Keratinocyte (primary cell): ENCODE measurements around the gene MIPOL1. TPM values are rescaled to one million over a fixed set of nuclear protein-coding genes. Genes with fewer than 3 reads are reported as not detected.

ENCODE experiments used
- DNase-seq: peaks from one replicate; pipeline ENCODE4 v3.0.0-alpha.2; 2011; ENCODE audit warnings: low read depth, missing footprints, low spot score
- FAIRE-seq: peaks from 2 replicates; lab custom pipeline; 2011; peaks lifted over from hg19 to GRCh38; lab: Jason Lieb, UNC
- H2AFZ ChIP-seq: 2 replicates; pipeline ENCODE4 v1.6.0; 2012; ENCODE audit warnings: low read length, control low read depth, inconsistent platforms; ENCODE audit not compliant: control insufficient read depth
- H3K27ac ChIP-seq: 2 replicates; pipeline ENCODE4 v1.5.1; 2011; ENCODE audit warnings: low read length; ENCODE audit not compliant: control insufficient read depth, insufficient read depth
- H3K27me3 ChIP-seq: 3 replicates; pipeline ENCODE4 v1.6.0; 2011; ENCODE audit warnings: low read length; ENCODE audit not compliant: control insufficient read depth, insufficient read depth; ENCODE audit errors: extremely low read depth
- H3K36me3 ChIP-seq, 2 experiments: 2 replicates in 1 of 2; 3 replicates in 1 of 2; pipeline ENCODE4 v1.5.1; 2011; ENCODE audit warnings: low read length in 2 of 2, mild to moderate bottlenecking in 1 of 2; ENCODE audit not compliant: control insufficient read depth in 2 of 2, insufficient read depth in 2 of 2; ENCODE audit errors: extremely low read depth in 1 of 2
- H3K4me1 ChIP-seq: 3 replicates; pipeline ENCODE4 v1.5.1; 2011; ENCODE audit warnings: low read length; ENCODE audit not compliant: control insufficient read depth, insufficient read depth; ENCODE audit errors: extremely low read depth
- H3K4me2 ChIP-seq: 3 replicates; pipeline ENCODE4 v1.6.0; 2011; ENCODE audit warnings: low read depth, low read length; ENCODE audit not compliant: control insufficient read depth, insufficient read depth; ENCODE audit errors: extremely low read depth
- H3K4me3 ChIP-seq, 3 experiments: fragments of 200-600 bp in 1 of 3; sonication (generic) in 1 of 3; 2 replicates in 2 of 3; 3 replicates in 1 of 3; pipeline ENCODE4 v1.5.1; 2011 to 2016; ENCODE audit warnings: low read length in 3 of 3, mild to moderate bottlenecking in 3 of 3, control low read depth in 2 of 3, inconsistent platforms in 1 of 3, low read depth in 1 of 3, mixed read lengths in 1 of 3, mixed run types in 1 of 3, moderate library complexity in 1 of 3; ENCODE audit not compliant: control insufficient read depth in 2 of 3, insufficient read depth in 2 of 3; ENCODE audit errors: extremely low read depth in 1 of 3
- H3K79me2 ChIP-seq: 2 replicates; pipeline ENCODE4 v1.6.0; 2012; ENCODE audit warnings: low read length; ENCODE audit not compliant: control insufficient read depth, insufficient read depth
- H3K9ac ChIP-seq: 3 replicates; pipeline ENCODE4 v1.6.0; 2011; ENCODE audit warnings: low read length; ENCODE audit not compliant: control insufficient read depth, insufficient read depth; ENCODE audit errors: extremely low read depth
- H3K9me1 ChIP-seq: 3 replicates; pipeline ENCODE4 v1.6.0; 2011; ENCODE audit warnings: low read length; ENCODE audit not compliant: control insufficient read depth, insufficient read depth; ENCODE audit errors: extremely low read depth
- H3K9me3 ChIP-seq: 2 replicates; pipeline ENCODE4 v1.5.1; 2012; ENCODE audit warnings: low read depth, low read length; ENCODE audit not compliant: control insufficient read depth
- H4K20me1 ChIP-seq: 3 replicates; pipeline ENCODE4 v1.6.0; 2011; ENCODE audit warnings: low read length; ENCODE audit not compliant: control insufficient read depth, insufficient read depth; ENCODE audit errors: extremely low read depth
- EZH2 ChIP-seq: IDR thresholded peaks from one replicate; pipeline ENCODE4 v1.6.1; 2012; ENCODE audit warnings: inconsistent platforms, mild to moderate bottlenecking, low read length, moderate library complexity
- dilution Hi-C: fragments of 300-500 bp; cut with MboI; formaldehyde crosslinking; loops from one replicate; pipeline ENCODE4 v1.7.0; 2020; ENCODE audit warnings: low sequenced_read_pairs; ENCODE audit not compliant: extremely low pct_ligation_motif_present
- polyA plus RNA-seq, 5 experiments: library from polyadenylated mRNA; depleted of rRNA in 3 of 5; stranded (reverse) in 3 of 5; stranded (forward) in 1 of 5; unstranded in 1 of 5; fragments of >200 nt; gene quantifications; 1 replicate in 1 of 5; 2 replicates in 3 of 5; 3 replicates in 1 of 5; pipeline versions ENCODE4 v1.2.1 to v1.2.3, GENCODE V29; 2011 to 2012; ENCODE audit warnings: missing spikeins in 2 of 5, low read depth in 1 of 5, low replicate concordance in 1 of 5
- TF ChIP-seq, protein P1 (sequence below), 3 experiments: IDR thresholded peaks in 1 of 3; conservative IDR thresholded peaks in 1 of 3; optimal IDR thresholded peaks in 1 of 3; 2 replicates in 2 of 3; 3 replicates in 1 of 3; pipeline versions ENCODE3 to v1.5.1; 2011; ENCODE audit warnings: low read length in 3 of 3, mild to moderate bottlenecking in 3 of 3, moderate library complexity in 2 of 3, control low read depth in 1 of 3, inconsistent platforms in 1 of 3; ENCODE audit not compliant: insufficient read depth in 2 of 3; ENCODE audit errors: extremely low read depth in 1 of 3

The MIPOL1 gene
- polyA plus RNA-seq, 1 donor (not counting 4 experiments of a cell fraction or from before 2014, with no cell fraction given) = 10.9 TPM

DNA sequence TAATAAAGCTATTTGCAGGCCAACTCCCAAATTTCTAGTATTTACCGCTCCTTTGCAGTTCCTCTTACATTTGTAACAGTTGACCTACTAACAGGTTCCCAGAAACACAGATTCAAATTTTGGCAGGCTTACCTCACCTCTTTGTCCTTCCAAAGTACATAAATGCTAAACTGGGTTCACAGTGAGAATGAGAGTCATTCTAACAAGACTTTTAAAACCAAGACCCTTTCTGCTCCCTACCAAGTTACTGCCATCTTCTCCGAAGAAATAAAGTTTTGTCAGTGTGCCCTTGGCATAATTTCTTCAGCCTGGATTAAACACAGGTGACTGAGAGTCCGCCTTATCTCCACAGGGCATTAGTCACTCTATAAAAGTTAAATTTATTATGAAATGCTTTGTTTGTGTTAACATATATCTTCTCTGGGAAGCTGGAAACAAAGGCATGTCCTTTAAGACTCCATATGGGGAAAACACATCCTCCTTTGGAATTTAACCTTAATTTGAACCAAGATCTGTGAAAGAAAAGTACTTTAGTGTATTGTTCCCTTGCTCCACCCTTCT is 369.2 kb downstream of the MIPOL1 start:
- H3K4me2 ChIP-seq = no peak overlapping the region
- no peaks in the 10 kb centered on the region for H4K20me1 ChIP-seq
- FAIRE-seq (no peak), DNase-seq (no peak)
- dilution Hi-C loops = no loop called here
- no peaks in the 10 kb centered on the region for H3K36me3 ChIP-seq
- H3K4me3 ChIP-seq = no peak overlapping the region
- no peaks in the 10 kb centered on the region for H3K27me3 ChIP-seq
- H3K9ac ChIP-seq = no peak overlapping the region
- H3K9me1 ChIP-seq = no peaks in the 10 kb centered on the region
- H3K79me2 ChIP-seq = no peaks in the 10 kb centered on the region
- no peaks in the 10 kb centered on the region for H3K9me3 ChIP-seq
- H2AFZ ChIP-seq = no peak overlapping the region
- H3K27ac ChIP-seq = no peak overlapping the region
- no peak for TF ChIP-seq EZH2
- H3K4me1 ChIP-seq = no peaks in the 10 kb centered on the region

DNA sequence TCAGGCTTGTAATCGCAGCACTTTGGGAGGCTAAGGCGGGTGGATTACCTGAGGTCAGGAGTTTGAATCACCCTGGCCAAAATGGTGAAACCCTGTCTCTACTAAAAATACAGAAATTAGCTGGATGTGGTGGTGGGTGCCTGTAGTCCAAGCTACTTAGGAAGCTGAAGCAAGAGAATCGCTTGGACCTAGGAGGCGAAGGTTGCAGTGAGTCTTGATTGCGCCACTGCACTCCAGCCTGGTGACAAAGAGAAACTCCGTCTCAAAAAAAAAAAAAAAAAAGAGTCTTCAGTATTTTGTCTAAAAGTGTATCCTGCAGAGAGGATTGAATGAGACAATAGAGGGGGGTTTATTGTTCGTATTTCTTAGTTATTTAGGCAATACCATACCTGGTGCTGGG is 372.0 kb downstream of the MIPOL1 start:
- dilution Hi-C loops = no loop called here
- TF ChIP-seq, protein P1, sequence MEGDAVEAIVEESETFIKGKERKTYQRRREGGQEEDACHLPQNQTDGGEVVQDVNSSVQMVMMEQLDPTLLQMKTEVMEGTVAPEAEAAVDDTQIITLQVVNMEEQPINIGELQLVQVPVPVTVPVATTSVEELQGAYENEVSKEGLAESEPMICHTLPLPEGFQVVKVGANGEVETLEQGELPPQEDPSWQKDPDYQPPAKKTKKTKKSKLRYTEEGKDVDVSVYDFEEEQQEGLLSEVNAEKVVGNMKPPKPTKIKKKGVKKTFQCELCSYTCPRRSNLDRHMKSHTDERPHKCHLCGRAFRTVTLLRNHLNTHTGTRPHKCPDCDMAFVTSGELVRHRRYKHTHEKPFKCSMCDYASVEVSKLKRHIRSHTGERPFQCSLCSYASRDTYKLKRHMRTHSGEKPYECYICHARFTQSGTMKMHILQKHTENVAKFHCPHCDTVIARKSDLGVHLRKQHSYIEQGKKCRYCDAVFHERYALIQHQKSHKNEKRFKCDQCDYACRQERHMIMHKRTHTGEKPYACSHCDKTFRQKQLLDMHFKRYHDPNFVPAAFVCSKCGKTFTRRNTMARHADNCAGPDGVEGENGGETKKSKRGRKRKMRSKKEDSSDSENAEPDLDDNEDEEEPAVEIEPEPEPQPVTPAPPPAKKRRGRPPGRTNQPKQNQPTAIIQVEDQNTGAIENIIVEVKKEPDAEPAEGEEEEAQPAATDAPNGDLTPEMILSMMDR (optimal IDR thresholded peaks at IDR 0.05 in 1 of 3, IDR thresholded peaks at IDR 0.05 in 1 of 3, conservative IDR thresholded peaks at IDR 0.05 in 1 of 3; ENCODE audit: extremely low read depth in 1 of 3, insufficient read depth in 2 of 3, low read length in 3 of 3) = no peak
- no peak for TF ChIP-seq EZH2

DNA sequence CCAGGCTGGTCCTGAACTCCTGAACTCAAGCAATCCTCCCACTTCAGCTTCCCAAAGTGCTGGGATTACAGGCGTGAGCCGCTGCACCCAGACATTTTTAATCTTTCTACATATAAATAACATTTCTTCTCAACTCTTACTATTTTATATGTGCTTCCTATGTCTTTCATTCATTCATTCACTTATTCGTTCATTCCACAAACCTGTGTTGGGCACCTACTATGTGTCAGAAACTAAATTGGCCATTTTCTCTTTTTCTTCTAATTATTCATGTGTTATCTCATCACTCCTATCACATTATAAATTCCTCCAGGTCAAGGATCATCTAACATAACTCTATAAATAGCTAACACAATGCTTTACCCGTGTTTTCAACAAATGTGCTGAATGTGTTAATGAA is 373.7 kb downstream of the MIPOL1 start:
- Histone ChIP-seq H3K36me3 (no peaks in the 10 kb centered on the region), H3K9me3 (no peaks in the 10 kb centered on the region), H3K4me2 (no peak overlapping the region), H4K20me1 (no peaks in the 10 kb centered on the region), H3K27me3 (no peaks in the 10 kb centered on the region), H3K27ac (no peak overlapping the region), H2AFZ (no peak overlapping the region), H3K9ac (no peak overlapping the region), H3K9me1 (no peaks in the 10 kb centered on the region), H3K79me2 (no peaks in the 10 kb centered on the region), H3K4me1 (no peaks in the 10 kb centered on the region), H3K4me3 (no peak overlapping the region)
- dilution Hi-C loops = no loop called here
- TF ChIP-seq, protein P1 (optimal IDR thresholded peaks at IDR 0.05 in 1 of 3, IDR thresholded peaks at IDR 0.05 in 1 of 3, conservative IDR thresholded peaks at IDR 0.05 in 1 of 3; ENCODE audit: extremely low read depth in 1 of 3, insufficient read depth in 2 of 3, low read length in 3 of 3) = no peak
- no peak for TF ChIP-seq EZH2
- FAIRE-seq = no peak
- DNase-seq = no peak

More for the DNA sequence above, 372.0 kb downstream of the MIPOL1 start:
- no peak for DNase-seq
- Histone ChIP-seq H3K4me3 (no peak overlapping the region), H3K27ac (no peak overlapping the region), H3K79me2 (no peaks in the 10 kb centered on the region), H3K9me1 (no peaks in the 10 kb centered on the region), H3K27me3 (no peaks in the 10 kb centered on the region), H3K9me3 (no peaks in the 10 kb centered on the region), H2AFZ (no peak overlapping the region), H3K9ac (no peak overlapping the region), H3K4me1 (no peaks in the 10 kb centered on the region), H3K36me3 (no peaks in the 10 kb centered on the region), H3K4me2 (no peak overlapping the region), H4K20me1 (no peaks in the 10 kb centered on the region)
- no peak for FAIRE-seq
